Measurements from ENCODE around the gene SLC35D2. TPM values are rescaled to one million over a fixed set of nuclear protein-coding genes. Genes with fewer than 3 reads are reported as not detected.

The SLC35D2 gene
- total RNA-seq, 4 donors from 2014 or later, result 10.7 to 21.3 (median 13.3) TPM

GRCh38 chr9:96281641-96282040 is 101.9 kb downstream of the SLC35D2 start:
- no peak for DNase-seq (ENCODE audit: low spot score in 2 of 2)
- H3K4me3 ChIP-seq (ENCODE audit: low read depth, poor library complexity, severe bottlenecking), result no peak overlapping the region
- WGBS, 2 donors, result 63 to 67% methylated on average over 6 of the region's 6 CpGs
- TF ChIP-seq POLR2A (IDR thresholded peaks at IDR 0.05), result no peak
- intact Hi-C loops (cut with DNase I; ENCODE audit: low total_unique reads), result no loop called here

- TF ChIP-seq POLR2A (IDR thresholded peaks at IDR 0.05) (no peak), CTCF (IDR thresholded peaks at IDR 0.05) (no peak)
- intact Hi-C loops (cut with DNase I; ENCODE audit: low total_unique reads), result no loop called here
- 65 to 77% methylated on average over 8 of the region's 8 CpGs for WGBS, 2 donors
- no peak overlapping the region for H3K4me3 ChIP-seq (ENCODE audit: low read depth, poor library complexity, severe bottlenecking)
- no peak for DNase-seq (ENCODE audit: low spot score in 2 of 2)
Observed at GRCh38 chr9:96279932-96280331, 103.6 kb downstream of the SLC35D2 start.

GRCh38 chr9:96274939-96275338 is 108.6 kb downstream of the SLC35D2 start:
- WGBS, 2 donors, result 76 to 81% methylated on average over 2 of the region's 2 CpGs
- TF ChIP-seq POLR2A (IDR thresholded peaks at IDR 0.05), result no peak
- TF ChIP-seq CTCF (IDR thresholded peaks at IDR 0.05), result no peak
- intact Hi-C loops (cut with DNase I; ENCODE audit: low total_unique reads), result no loop called here

More at GRCh38 chr9:96274939-96275338, 108.6 kb downstream of the SLC35D2 start:
- no peak overlapping the region for H3K4me3 ChIP-seq (ENCODE audit: low read depth, poor library complexity, severe bottlenecking)
- DNase-seq (ENCODE audit: low spot score in 2 of 2), result no peak

Other genes starting within 250 kb of the SLC35D2 start
- 1 to 10 TPM in 1 of 4 donors, not detected in 3; 1.1 TPM for gene HSD17B3, start 81.5 kb downstream of the SLC35D2 start, total RNA-seq
- gene ZNF367, start 34.7 kb upstream of the SLC35D2 start, total RNA-seq, result 1 to 10 TPM in 3 of 4 donors, under 1 TPM in 1; 0.93 to 3.0 (median 1.8) TPM
- 10 to 100 TPM in 2 of 4 donors, 1 to 10 TPM in 2; 6.3 to 13.4 (median 10.2) TPM for gene HABP4, start 66.5 kb upstream of the SLC35D2 start, total RNA-seq
- gene CDC14B, start 236.1 kb upstream of the SLC35D2 start, total RNA-seq, result 10 to 100 TPM in 1 of 4 donors, 1 to 10 TPM in 3; 5.8 to 10.9 (median 8.0) TPM